BLaER1 treated with 17β-estradiol and CSF1 and Interleukin-3, amounts not matched to agents 10 nM and 100 nM (cell line): ENCODE measurements around the gene SORBS2.

Source experiments
- H3K27ac ChIP-seq, 11 experiments: shearing (Covaris generic); formaldehyde crosslinking; 2 replicates each; pipeline ENCODE4 v1.8.1; 2022
- H3K27me3 ChIP-seq, 11 experiments: shearing (Covaris generic); formaldehyde crosslinking; 2 replicates each; pipeline ENCODE4 v1.8.1; 2022
- H3K36me3 ChIP-seq, 11 experiments: shearing (Covaris generic); formaldehyde crosslinking; 2 replicates each; pipeline ENCODE4 v1.8.1; 2022
- H3K4me1 ChIP-seq, 10 experiments: shearing (Covaris generic); formaldehyde crosslinking; 2 replicates each; pipeline ENCODE4 v1.8.1; 2022
- H3K4me2 ChIP-seq, 11 experiments: shearing (Covaris generic); formaldehyde crosslinking; 2 replicates each; pipeline ENCODE4 v1.8.1; 2022
- H3K4me3 ChIP-seq, 10 experiments: shearing (Covaris generic); formaldehyde crosslinking; 2 replicates each; pipeline ENCODE4 v1.8.1; 2022
- H3K9ac ChIP-seq, 11 experiments: shearing (Covaris generic); formaldehyde crosslinking; 2 replicates each; pipeline ENCODE4 v1.8.1; 2022
- H3K9me3 ChIP-seq, 11 experiments: shearing (Covaris generic); formaldehyde crosslinking; replicated peaks in 1 of 11; 2 replicates each; pipeline ENCODE4 v1.8.1; 2022
- H4K20me1 ChIP-seq, 11 experiments: shearing (Covaris generic); formaldehyde crosslinking; 2 replicates each; pipeline ENCODE4 v1.8.1; 2022
- Cebpa-rat ChIP-seq, 11 experiments: shearing (Covaris generic); IDR thresholded peaks; 2 replicates each; pipeline ENCODE4 v1.8.1; 2022

SORBS2 gene

DNA sequence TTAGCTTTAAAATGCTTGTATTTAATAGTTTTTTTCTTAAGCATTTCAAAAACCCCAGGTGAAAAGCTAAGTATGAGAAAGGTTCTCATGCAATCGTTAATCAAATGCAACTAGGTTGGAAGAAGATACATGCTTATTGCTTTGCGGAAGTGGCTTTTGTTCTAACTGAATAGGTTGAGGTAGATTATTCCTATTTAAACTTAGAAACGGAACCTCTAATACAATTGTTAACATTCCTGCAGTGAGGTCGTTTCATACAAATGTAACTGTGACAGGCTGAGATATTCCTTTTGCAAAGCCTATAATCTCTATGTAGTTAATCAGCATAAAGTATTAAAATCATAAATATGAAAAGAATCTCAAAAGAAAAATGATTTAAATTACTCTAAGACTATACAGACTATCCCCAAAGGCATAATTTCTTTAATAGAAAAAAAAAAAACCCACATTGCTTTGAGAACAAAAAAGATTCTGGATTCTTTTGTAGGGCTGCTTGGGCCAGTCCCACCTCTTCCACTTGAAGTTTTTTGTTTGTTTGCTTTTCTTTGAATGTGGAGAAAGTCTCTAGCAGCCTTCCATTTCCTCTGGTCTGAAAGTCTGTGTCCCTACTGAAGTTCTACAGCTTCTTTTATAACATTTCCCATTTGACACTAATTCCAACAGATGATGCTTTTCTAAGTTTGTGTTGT lies 25.6 kb upstream of the SORBS2 start:
- no peak for TF ChIP-seq Cebpa-rat (IDR thresholded peaks at IDR 0.05)
- no peaks in the 10 kb centered on the region for H3K36me3 ChIP-seq
- no peaks in the 10 kb centered on the region for H4K20me1 ChIP-seq
- H3K9ac ChIP-seq = no peak overlapping the region
- H3K4me1 ChIP-seq = peaks cover 0 to 19% (median 3%) of the 10 kb centered on the region in 10 experiments; a peak in 8 of 20 replicates
- H3K4me2 ChIP-seq = peak overlapping the region in 4 of 11 experiments; percentile 21 to 57 (median 39); a peak in 6 of 22 replicates
- no peak overlapping the region for H3K4me3 ChIP-seq
- H3K27ac ChIP-seq = no peak overlapping the region
- H3K27me3 ChIP-seq = no peaks in the 10 kb centered on the region
- no peaks in the 10 kb centered on the region for H3K9me3 ChIP-seq

DNA sequence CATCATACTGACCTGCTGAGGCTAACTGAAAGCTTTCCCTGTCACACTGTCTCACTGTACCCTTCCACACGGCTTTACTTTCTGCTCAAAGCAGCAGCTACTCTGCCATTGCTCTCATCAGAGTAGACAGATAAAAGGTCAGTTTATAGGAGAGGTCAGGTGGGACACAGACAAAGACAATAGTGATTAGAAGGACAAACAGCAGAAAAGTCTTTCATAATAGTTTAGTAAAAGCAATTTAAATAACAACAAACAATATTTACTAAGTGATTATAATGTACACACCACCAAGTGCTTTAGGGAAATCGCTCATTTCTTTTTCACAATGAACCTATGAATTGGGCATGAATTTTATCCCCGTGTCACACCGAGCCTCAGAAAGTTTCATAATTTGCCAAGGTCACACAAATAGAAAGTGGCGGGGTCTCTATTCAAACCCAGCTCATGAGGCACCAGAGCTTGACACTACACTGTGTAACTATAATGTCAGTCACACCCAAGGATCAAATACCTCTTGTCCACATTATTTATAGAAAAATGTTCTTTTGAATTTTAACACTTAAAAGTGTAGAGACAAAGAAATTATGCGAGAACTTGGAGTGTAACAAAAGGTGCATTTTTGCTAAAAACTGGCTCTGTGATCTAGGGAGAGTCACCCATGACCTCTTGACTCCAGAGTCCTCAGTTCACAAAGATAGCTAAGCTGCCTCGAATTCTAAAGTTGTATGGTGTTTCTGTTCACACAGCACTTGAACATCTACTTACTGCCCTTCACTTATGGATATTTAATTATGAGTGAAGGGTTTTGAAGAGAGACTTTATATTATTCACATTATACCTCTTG lies 24.5 kb upstream of the SORBS2 start:
- no peaks in the 10 kb centered on the region for H3K9me3 ChIP-seq

DNA sequence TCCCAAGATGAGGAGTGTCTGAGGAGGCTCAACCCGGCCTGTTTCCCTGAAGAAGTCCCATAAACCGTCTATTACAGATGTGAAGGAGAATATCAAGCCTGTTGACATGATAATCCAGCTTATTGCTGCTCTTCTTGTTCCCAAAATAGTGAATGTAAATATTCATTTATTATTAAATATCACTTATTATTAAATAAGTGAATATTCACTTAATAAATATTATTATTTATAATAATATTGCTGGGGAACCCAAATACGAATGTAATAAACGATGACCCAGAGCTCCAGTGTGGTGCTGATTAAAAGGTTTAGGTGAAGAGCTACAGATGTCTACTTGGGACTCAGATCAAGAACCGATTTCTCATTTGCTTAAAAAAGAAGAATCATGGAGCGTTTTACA lies 23.8 kb upstream of the SORBS2 start:
- Histone ChIP-seq H4K20me1 (no peaks in the 10 kb centered on the region), H3K27me3 (no peaks in the 10 kb centered on the region), H3K9me3 (no peaks in the 10 kb centered on the region), H3K4me1 (peaks cover 0 to 19% (median 3%) of the 10 kb centered on the region in 10 experiments; a peak in 8 of 20 replicates), H3K4me3 (no peak overlapping the region), H3K4me2 (peak overlapping the region in 4 of 11 experiments; percentile 31 to 44 (median 38); a peak in 5 of 22 replicates), H3K9ac (no peak overlapping the region), H3K36me3 (no peaks in the 10 kb centered on the region), H3K27ac (no peak overlapping the region)
- TF ChIP-seq Cebpa-rat (IDR thresholded peaks at IDR 0.05) = no peak

More for the DNA sequence above, 24.5 kb upstream of the SORBS2 start:
- no peaks in the 10 kb centered on the region for H3K27me3 ChIP-seq
- no peaks in the 10 kb centered on the region for H4K20me1 ChIP-seq
- no peak overlapping the region for H3K27ac ChIP-seq
- no peak overlapping the region for H3K4me3 ChIP-seq
- peak overlapping the region in 6 of 11 experiments; percentile 10 to 44 (median 34); a peak in 7 of 22 replicates for H3K4me2 ChIP-seq
- no peak overlapping the region for H3K9ac ChIP-seq
- peaks cover 0 to 19% (median 3%) of the 10 kb centered on the region in 10 experiments; a peak in 8 of 20 replicates for H3K4me1 ChIP-seq
- no peaks in the 10 kb centered on the region for H3K36me3 ChIP-seq
- no peak for TF ChIP-seq Cebpa-rat (IDR thresholded peaks at IDR 0.05)

DNA sequence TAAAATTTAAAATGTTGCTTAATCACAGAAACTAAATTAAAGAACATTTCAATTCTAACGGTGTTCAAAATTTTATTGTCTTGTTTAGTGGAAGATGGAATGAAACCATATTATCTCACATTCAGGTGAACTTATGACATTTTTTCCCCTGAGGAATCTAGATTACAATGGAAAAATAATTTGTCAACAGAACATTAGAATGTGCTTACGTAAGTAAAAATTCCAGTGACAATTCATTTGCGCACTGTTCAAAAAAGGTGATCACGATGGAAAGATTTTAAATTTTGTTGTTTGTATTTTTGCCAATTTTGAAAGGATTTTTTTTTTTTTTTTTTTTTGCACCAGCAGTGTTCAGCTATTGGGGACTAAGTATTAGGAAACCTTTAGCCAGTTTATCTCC lies 23.3 kb upstream of the SORBS2 start:
- Histone ChIP-seq H3K9me3 (no peaks in the 10 kb centered on the region), H3K27me3 (no peaks in the 10 kb centered on the region), H3K9ac (no peak overlapping the region), H3K4me2 (no peak overlapping the region), H4K20me1 (no peaks in the 10 kb centered on the region), H3K36me3 (no peaks in the 10 kb centered on the region), H3K4me3 (no peak overlapping the region), H3K4me1 (peaks cover 0 to 22% (median 4%) of the 10 kb centered on the region in 10 experiments; a peak in 9 of 20 replicates), H3K27ac (no peak overlapping the region)
- TF ChIP-seq Cebpa-rat (IDR thresholded peaks at IDR 0.05) = no peak

DNA sequence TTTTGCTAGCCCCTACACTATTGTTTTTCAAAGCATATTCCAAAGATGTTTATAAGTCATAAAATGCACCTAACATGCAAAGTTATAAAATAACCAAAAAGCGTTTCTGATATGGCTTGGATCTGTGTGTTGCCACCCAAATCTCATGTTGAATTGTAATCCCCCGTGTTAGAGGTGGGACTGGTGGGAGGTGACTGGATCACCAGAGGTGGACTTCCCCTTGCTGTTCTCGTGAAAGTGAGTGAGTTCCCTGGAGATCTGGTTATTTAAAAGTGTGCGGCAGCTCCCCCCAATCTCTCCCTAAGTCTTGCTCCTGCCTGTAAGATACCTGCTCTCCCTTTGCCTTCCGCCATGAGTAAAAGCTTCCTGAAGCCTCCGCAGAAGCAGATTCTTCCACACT lies 22.8 kb upstream of the SORBS2 start:
- H3K27ac ChIP-seq = no peak overlapping the region
- TF ChIP-seq Cebpa-rat (IDR thresholded peaks at IDR 0.05) = no peak
- H3K4me3 ChIP-seq = no peak overlapping the region
- H4K20me1 ChIP-seq = no peaks in the 10 kb centered on the region
- H3K27me3 ChIP-seq = no peaks in the 10 kb centered on the region
- H3K9ac ChIP-seq = no peak overlapping the region
- H3K36me3 ChIP-seq = no peaks in the 10 kb centered on the region
- H3K9me3 ChIP-seq = no peaks in the 10 kb centered on the region
- H3K4me2 ChIP-seq = no peak overlapping the region
- peaks cover 0 to 26% (median 6%) of the 10 kb centered on the region in 10 experiments; a peak in 9 of 20 replicates for H3K4me1 ChIP-seq

DNA sequence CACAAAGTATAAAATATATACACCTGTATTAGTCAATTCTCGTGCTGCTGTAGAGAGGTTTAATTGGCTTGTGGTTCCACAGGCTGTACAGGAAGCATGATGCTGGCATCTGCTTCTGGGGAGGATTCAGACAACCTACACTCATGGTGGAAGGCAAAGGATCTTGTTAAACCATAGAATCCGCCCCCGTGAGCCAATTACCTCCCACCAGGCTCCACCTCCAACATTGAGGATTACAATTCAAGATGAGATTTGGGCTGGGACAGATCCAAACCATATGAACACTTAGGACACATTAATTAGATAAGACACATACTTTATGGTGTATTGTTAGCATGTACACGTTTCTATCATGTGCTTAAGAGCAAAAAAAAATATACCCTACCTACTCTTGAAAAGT lies 22.1 kb upstream of the SORBS2 start:
- H3K4me3 ChIP-seq = no peak overlapping the region
- H3K36me3 ChIP-seq = no peaks in the 10 kb centered on the region
- no peaks in the 10 kb centered on the region for H4K20me1 ChIP-seq
- no peaks in the 10 kb centered on the region for H3K9me3 ChIP-seq
- no peak overlapping the region for H3K9ac ChIP-seq
- H3K4me2 ChIP-seq = no peak overlapping the region
- peaks cover 0 to 26% (median 4%) of the 10 kb centered on the region in 10 experiments; a peak in 8 of 20 replicates for H3K4me1 ChIP-seq
- no peak overlapping the region for H3K27ac ChIP-seq
- no peak for TF ChIP-seq Cebpa-rat (IDR thresholded peaks at IDR 0.05)
- H3K27me3 ChIP-seq = no peaks in the 10 kb centered on the region

DNA sequence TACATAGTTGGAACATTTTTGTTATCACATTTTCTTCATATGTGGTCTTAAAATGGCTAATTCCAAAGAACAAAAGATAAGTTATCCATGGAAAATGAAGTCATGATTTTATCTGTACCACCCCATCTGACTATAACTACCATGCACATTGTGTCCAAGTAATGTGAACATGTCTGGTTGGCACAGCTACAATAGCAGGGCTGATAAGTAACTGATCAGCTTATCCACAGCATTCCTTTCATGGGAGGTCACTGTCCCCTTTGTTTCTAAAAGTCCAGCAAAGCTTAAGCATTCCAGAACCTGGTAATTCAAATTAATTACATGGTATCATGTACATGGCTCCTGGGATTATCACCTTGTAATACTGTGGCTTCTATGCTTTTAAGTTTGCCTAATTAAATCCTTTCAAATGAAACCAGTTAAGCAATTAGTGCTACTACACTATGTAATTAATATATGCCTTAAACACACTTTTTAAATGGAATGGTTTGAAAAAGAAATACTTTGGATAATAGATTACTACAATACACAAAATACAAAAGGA lies 21.1 kb upstream of the SORBS2 start:
- no peaks in the 10 kb centered on the region for H3K27me3 ChIP-seq
- peaks cover 0 to 23% (median 3%) of the 10 kb centered on the region in 10 experiments; a peak in 7 of 20 replicates for H3K4me1 ChIP-seq
- no peak for TF ChIP-seq Cebpa-rat (IDR thresholded peaks at IDR 0.05)
- H3K4me3 ChIP-seq = no peak overlapping the region
- no peaks in the 10 kb centered on the region for H3K9me3 ChIP-seq
- H3K9ac ChIP-seq = no peak overlapping the region
- H3K36me3 ChIP-seq = no peaks in the 10 kb centered on the region
- H3K4me2 ChIP-seq = no peak overlapping the region
- no peak overlapping the region for H3K27ac ChIP-seq
- no peaks in the 10 kb centered on the region for H4K20me1 ChIP-seq

DNA sequence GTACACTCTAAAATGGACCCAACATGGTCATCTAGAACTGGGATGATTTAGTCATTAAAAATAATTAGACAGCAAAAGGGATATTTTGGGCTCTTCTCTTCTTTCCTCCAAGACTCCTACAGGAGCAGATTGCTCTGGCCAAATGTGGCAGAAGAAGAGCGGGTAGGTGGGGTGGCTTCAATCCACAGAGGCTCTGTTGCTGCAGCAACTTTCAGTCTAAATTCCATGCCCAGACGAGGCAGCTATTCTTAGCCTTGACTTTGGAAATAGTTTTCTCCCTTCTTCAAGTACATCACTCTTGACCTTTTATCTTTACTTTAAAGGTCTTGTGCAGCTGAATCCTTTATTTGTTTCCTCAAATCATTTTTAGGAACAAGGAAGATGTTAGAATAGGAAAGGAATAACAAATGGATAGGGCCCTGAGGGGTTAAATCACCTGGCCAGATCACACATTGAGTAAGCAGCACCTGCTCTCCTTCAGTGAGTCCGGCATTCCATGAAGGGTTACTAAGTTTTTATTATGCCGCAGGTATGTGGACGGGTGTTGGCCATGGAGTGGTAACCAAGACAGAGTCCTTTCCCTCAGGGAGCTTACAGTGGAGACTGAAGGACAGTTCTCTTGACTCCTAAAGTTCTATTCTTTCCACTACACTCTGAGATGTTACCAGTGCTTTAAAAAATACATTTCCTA lies 19.3 kb upstream of the SORBS2 start:
- H4K20me1 ChIP-seq = no peaks in the 10 kb centered on the region
- no peak overlapping the region for H3K9ac ChIP-seq
- H3K9me3 ChIP-seq = no peaks in the 10 kb centered on the region; a peak in 1 of 22 replicates
- H3K4me1 ChIP-seq = peaks cover 0 to 13% (median under 1%) of the 10 kb centered on the region in 10 experiments; a peak in 6 of 20 replicates
- H3K4me2 ChIP-seq = no peak overlapping the region
- no peaks in the 10 kb centered on the region for H3K36me3 ChIP-seq
- H3K27ac ChIP-seq = no peak overlapping the region
- no peak overlapping the region for H3K4me3 ChIP-seq
- no peaks in the 10 kb centered on the region for H3K27me3 ChIP-seq
- TF ChIP-seq Cebpa-rat (IDR thresholded peaks at IDR 0.05) = no peak
